ENCODE measurements around the gene AFF3.
"Not testable (repeated sequence)": the region's sequence is repeated elsewhere in the genome, so short reads cannot be mapped to it uniquely, and the experiment has no call there.

AFF3 gene

GRCh38 chr2:99737537-99737936 lies 404.9 kb downstream of the AFF3 start:
- no peak for DNase-seq (ENCODE audit: low spot score)

DNA sequence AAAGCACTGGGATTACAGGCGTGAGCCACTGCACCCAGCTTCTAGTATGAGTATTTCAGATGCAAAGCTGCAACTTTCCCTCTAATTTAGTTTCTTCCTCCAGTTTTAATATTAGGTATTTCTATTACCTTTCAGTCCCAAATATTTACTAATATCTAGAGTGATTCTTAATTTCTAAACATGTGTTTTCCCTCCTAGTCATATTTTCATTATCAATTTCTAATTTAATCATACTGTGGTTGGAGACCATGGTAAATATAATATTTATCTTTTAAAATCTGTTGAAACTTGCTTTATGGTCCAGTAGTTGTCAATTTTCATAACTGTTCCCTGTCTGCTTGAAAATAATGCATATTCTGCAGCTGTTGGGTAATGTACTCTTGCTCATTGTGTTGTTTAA lies 406.6 kb downstream of the AFF3 start:
- DNase-seq (ENCODE audit: low spot score) = no peak

DNA sequence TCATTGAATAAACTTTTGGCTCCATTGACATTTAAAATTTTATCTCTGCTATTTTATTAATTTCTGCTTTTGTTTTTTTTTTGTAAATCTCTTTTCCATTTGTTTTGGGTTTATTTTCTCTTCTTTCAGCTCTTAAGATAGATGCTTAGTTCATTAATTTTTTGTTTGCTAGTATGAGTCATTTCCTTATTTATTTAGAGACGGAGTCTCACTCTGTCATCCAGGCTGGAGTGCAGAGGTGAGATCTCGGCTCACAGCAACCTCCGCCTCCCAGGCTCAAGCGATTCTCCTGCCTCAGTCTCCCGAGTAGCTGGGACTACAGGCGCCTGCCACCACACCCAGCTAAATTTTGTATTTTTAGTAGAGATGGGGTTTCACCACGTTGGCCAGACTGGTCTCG lies 407.1 kb downstream of the AFF3 start:
- DNase-seq (ENCODE audit: low spot score) = not testable (repeated sequence)

- no peak for DNase-seq (ENCODE audit: low spot score)
These were observed 408.2 kb downstream of the AFF3 start for GRCh38 chr2:99734236-99734635.

GRCh38 chr2:99729104-99730025 lies 413.0 kb downstream of the AFF3 start:
- DNase-seq (ENCODE audit: low spot score) = no peak

- no peak for DNase-seq (ENCODE audit: low spot score)
These were observed 414.2 kb downstream of the AFF3 start for GRCh38 chr2:99728166-99728565.

GRCh38 chr2:99727199-99727598 lies 415.2 kb downstream of the AFF3 start:
- no peak for DNase-seq (ENCODE audit: low spot score)

DNA sequence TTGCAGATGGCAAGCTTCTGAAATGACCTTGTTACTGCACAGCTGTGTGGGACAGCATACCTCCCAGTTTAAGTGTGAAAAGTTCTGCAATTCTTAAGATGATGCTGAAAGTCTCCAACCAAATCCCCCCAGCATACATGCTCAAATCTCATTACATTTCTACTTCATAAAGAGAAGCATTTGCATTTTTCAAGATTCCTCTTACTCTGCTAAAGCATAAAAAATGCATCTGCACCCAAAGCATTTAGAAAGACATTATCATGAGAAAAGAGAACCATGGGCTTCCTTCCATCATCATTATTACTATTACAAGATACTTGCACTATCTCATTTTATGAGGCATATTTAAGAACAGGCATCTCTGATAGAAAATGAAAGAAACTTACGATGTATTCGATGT lies 415.7 kb downstream of the AFF3 start:
- no peak for DNase-seq (ENCODE audit: low spot score)

DNA sequence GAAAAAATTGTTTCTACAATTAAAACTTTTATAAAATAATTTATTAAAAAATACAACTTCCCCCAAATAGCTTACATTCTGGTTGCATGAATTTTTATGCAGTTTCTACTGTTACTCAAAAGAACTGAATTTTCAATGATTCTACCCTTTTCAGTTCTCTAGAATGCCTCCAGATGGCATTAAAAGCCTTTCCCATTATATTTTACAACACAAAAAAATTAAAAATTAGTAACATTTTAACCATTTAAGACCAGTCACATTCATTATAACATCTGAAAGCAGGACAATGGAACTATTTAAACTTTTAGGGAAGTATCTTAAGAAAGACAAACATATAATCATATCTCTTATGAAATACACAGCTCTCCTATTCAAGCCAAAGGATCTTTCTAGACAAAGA lies 416.6 kb downstream of the AFF3 start:
- no peak for DNase-seq (ENCODE audit: low spot score)

DNA sequence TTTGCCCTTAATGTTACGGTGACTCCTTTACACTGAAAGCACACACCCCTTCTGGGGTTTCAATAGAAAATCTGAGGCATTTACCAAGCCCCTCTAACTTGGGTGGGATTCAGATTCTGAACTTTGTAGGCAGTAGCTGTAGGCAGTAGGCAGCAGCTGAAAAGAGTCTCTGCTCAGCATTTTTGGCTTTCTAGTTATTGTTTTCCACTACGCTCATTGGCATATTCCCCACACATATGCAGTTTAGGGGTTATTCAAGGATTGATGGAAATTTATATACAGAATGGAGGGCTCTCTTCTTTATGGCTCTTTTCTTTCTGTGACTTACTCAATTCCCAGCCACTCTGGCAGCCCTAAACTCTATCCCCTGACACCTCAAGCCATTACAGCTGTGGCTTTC lies 419.9 kb downstream of the AFF3 start:
- no peak for DNase-seq (ENCODE audit: low spot score)

GRCh38 chr2:99719102-99719501 lies 423.3 kb downstream of the AFF3 start:
- DNase-seq (ENCODE audit: low spot score) = no peak

DNA sequence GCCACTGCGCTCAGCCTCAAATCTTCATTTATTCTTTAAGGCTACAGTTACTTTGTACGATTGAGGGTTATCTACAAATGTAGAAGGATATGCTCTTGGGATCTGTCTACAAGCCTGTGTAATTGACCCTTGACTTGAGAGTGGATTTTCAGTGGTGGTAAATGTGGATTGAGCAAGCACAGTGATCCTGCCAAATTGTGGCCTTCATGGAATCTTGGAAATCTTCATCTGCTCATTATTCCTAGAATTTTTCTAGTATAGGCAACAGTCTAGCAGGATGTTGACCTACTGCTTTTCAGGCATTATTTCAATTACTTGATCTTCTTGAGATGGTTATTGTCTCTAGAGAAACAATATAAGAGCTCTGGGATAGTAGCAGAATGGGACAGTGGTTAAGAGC lies 426.4 kb downstream of the AFF3 start:
- DNase-seq (ENCODE audit: low spot score) = no peak

- no peak for DNase-seq (ENCODE audit: low spot score)
These were observed 428.0 kb downstream of the AFF3 start for GRCh38 chr2:99714349-99714748.

GRCh38 chr2:99711144-99711543 lies 431.2 kb downstream of the AFF3 start:
- no peak for DNase-seq (ENCODE audit: low spot score)

DNA sequence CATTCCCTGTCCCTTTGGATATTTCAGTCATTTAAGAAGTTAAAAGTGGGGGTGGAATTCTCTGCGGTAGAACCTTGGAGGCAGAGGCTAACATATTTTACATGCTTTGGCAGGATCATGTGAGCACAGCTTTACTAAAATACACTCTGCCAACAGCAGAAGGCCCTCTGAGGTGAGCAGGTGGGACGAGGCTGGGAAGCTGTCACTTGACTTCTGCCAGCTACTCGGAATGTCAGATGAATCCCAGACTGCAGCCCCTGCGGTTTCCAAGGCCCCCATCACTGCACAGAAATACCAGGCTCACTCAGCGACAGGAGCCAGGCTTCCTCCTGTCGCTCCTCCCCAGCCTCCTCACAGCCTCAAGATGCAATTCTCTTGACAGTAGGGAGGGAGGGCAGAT lies 431.7 kb downstream of the AFF3 start:
- DNase-seq (ENCODE audit: low spot score) = no peak

- no peak for DNase-seq (ENCODE audit: low spot score)
These were observed 433.2 kb downstream of the AFF3 start for GRCh38 chr2:99709229-99709628.

DNA sequence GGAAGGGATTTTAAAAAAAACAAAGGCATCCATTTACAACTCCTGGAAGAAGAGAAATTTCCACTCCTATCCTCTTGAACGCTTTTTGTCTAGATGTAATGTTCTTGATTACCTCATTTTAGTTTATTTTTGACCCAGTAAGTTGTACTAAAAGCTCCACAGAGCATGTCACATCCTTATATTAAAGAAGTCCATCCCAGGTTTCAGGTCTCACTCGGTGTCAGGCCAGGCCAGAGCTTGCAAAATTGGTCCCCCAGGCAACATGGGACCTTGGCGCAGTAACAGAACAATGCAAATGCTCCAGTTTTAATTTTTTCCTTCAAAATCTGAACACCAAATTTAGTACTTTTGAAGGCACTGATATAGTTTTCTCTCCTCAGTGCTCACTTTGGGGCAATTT lies 434.2 kb downstream of the AFF3 start:
- DNase-seq (ENCODE audit: low spot score) = no peak

DNA sequence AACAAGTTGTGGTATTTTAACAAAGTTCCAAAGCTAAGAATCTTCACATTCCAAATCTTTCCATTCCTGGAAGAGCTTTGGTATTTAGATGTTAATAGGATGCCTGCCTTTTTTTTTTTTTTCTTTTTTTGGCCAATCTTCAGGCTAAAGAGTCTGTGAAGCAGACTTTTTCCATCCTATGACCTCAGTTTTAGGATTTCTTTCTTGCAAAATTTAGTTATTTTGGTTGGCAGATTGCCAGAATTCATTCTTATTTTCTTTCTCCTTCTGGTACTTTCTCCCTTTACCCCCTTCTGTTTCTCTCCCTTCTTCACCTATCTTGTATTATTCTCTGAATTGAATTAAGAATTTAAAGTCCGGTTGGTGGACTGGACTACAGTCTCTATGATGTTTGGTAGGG lies 434.8 kb downstream of the AFF3 start:
- DNase-seq (ENCODE audit: low spot score) = no peak

- DNase-seq (ENCODE audit: low spot score) = no peak
These were observed 435.7 kb downstream of the AFF3 start for GRCh38 chr2:99706735-99707134.

DNA sequence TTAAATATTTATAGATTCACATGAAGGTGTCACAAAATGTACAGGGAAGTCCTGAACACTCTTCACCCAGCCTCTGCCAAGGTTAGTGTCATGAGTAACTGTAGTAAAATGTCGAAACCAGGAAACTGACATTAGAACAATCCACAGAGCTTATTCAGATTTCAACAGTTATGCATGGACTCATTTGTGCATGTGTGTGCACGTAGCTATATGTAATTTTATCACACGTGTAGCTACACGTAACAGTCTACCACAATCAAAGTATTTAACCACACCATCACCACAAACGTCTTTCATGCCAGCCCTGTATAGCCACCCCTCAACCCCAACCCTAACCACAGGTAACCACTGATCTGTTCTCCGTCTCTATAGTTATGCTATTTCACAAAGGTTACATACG lies 440.9 kb downstream of the AFF3 start:
- no peak for DNase-seq (ENCODE audit: low spot score)

- no peak for DNase-seq (ENCODE audit: low spot score)
These were observed 441.6 kb downstream of the AFF3 start for GRCh38 chr2:99700482-99701398.

DNA sequence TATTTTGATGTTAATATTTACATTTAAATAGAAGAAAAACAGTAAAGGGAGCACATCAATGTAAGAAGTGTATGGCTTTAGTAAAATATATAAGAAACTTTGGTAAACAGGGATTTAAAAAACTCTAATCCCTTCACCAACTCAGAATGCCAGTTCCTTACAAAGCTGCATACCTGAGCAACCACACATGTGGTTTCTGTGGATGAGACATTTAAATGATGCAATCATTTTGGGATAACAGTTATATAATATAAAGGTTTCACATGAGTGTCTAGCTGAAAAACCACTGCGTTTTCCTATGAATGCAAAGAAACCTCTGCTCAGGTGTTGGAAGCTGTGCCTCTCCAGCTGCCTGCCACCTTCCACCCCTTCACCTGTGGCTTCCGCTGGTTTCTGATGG lies 443.5 kb downstream of the AFF3 start:
- no peak for DNase-seq (ENCODE audit: low spot score)

Measured in HuH-7 (cell line).